Mucosa of rectum (tissue), 2 donors: Measurements from ENCODE around the gene ERCC4.

Experiments used
- H3K27ac ChIP-seq, 2 donors: one replicate each; pipeline ENCODE4 v1.7.0; 2013; ENCODE audit warnings: inconsistent platforms in 2 of 2, low read depth in 2 of 2, low read length in 2 of 2
- H3K27me3 ChIP-seq, 2 donors: one replicate each; pipeline ENCODE4 v1.7.0; 2013; ENCODE audit warnings: low read length in 2 of 2; ENCODE audit not compliant: control insufficient read depth in 2 of 2, insufficient read depth in 2 of 2
- H3K36me3 ChIP-seq, 2 donors: one replicate each; pipeline ENCODE4 v1.7.0; 2013; ENCODE audit warnings: low read length in 2 of 2; ENCODE audit not compliant: control insufficient read depth in 2 of 2, insufficient read depth in 2 of 2
- H3K4me1 ChIP-seq, 2 donors: one replicate each; pipeline ENCODE4 v1.7.0; 2013; ENCODE audit warnings: low read length in 2 of 2, mild to moderate bottlenecking in 1 of 2; ENCODE audit not compliant: control insufficient read depth in 2 of 2, insufficient read depth in 2 of 2
- H3K4me3 ChIP-seq, 2 donors: one replicate each; pipeline ENCODE4 v1.7.0; 2013; ENCODE audit warnings: low read length in 2 of 2
- H3K9ac ChIP-seq, 2 donors: one replicate each; pipeline ENCODE4 v1.7.0; 2013; ENCODE audit warnings: low read length in 2 of 2, low read depth in 1 of 2, mild to moderate bottlenecking in 1 of 2
- H3K9me3 ChIP-seq, 2 donors: one replicate each; pipeline ENCODE4 v1.7.0; 2013; ENCODE audit warnings: low read length in 2 of 2; ENCODE audit not compliant: control insufficient read depth in 2 of 2
- donor health status: healthy.
- donor health status: Normal muscosa, but diverticular disease.

ERCC4 gene

GRCh38 chr16:13926464-13926863 is 6.5 kb downstream of the ERCC4 start:
- H3K9me3 ChIP-seq: no peaks in the 10 kb centered on the region

GRCh38 chr16:13926891-13927290 is 6.9 kb downstream of the ERCC4 start:
- no peaks in the 10 kb centered on the region for H3K9me3 ChIP-seq
- peaks cover 0 to 2% of the 10 kb centered on the region in 2 donors for H3K4me1 ChIP-seq
- peaks cover 6 to 15% of the 10 kb centered on the region in 2 donors for H3K36me3 ChIP-seq
- no peak overlapping the region for H3K9ac ChIP-seq
- H3K27ac ChIP-seq: no peak overlapping the region
- H3K4me3 ChIP-seq: no peak overlapping the region
- no peaks in the 10 kb centered on the region for H3K27me3 ChIP-seq

More at GRCh38 chr16:13926464-13926863, 6.5 kb downstream of the ERCC4 start:
- no peak overlapping the region for H3K9ac ChIP-seq
- no peaks in the 10 kb centered on the region for H3K27me3 ChIP-seq
- H3K36me3 ChIP-seq: peaks cover 6 to 15% of the 10 kb centered on the region in 2 donors
- no peak overlapping the region for H3K4me3 ChIP-seq
- peaks cover 0 to 2% of the 10 kb centered on the region in 2 donors for H3K4me1 ChIP-seq
- H3K27ac ChIP-seq: no peak overlapping the region

GRCh38 chr16:13928646-13929045 is 8.7 kb downstream of the ERCC4 start:
- no peak overlapping the region for H3K4me3 ChIP-seq
- H3K4me1 ChIP-seq: peaks cover 0 to 2% of the 10 kb centered on the region in 2 donors
- no peak overlapping the region for H3K9ac ChIP-seq
- H3K36me3 ChIP-seq: peaks cover 6 to 12% of the 10 kb centered on the region in 2 donors
- H3K9me3 ChIP-seq: no peaks in the 10 kb centered on the region
- H3K27me3 ChIP-seq: no peaks in the 10 kb centered on the region
- H3K27ac ChIP-seq: no peak overlapping the region

GRCh38 chr16:13931845-13932244 is 11.9 kb downstream of the ERCC4 start:
- Histone ChIP-seq H3K4me3 (no peak overlapping the region), H3K27me3 (no peaks in the 10 kb centered on the region), H3K9me3 (no peaks in the 10 kb centered on the region), H3K27ac (no peak overlapping the region), H3K36me3 (peaks cover 12 to 16% of the 10 kb centered on the region in 2 donors), H3K9ac (no peak overlapping the region), H3K4me1 (no peaks in the 10 kb centered on the region)

GRCh38 chr16:13935408-13935807 is 15.5 kb downstream of the ERCC4 start:
- Histone ChIP-seq H3K9ac (no peak overlapping the region), H3K27me3 (no peaks in the 10 kb centered on the region), H3K4me1 (no peaks in the 10 kb centered on the region), H3K4me3 (no peak overlapping the region), H3K36me3 (peaks cover 8 to 20% of the 10 kb centered on the region in 2 donors), H3K9me3 (no peaks in the 10 kb centered on the region), H3K27ac (no peak overlapping the region)

GRCh38 chr16:13936155-13936554 is 16.2 kb downstream of the ERCC4 start:
- H3K4me3 ChIP-seq: no peak overlapping the region
- H3K27ac ChIP-seq: no peak overlapping the region
- no peaks in the 10 kb centered on the region for H3K27me3 ChIP-seq
- no peaks in the 10 kb centered on the region for H3K9me3 ChIP-seq
- H3K9ac ChIP-seq: no peak overlapping the region
- no peaks in the 10 kb centered on the region for H3K4me1 ChIP-seq
- H3K36me3 ChIP-seq: peaks cover 8 to 20% of the 10 kb centered on the region in 2 donors

- Histone ChIP-seq H3K27me3 (no peaks in the 10 kb centered on the region), H3K9ac (no peak overlapping the region), H3K4me1 (no peaks in the 10 kb centered on the region), H3K4me3 (no peak overlapping the region), H3K36me3 (peaks cover 8 to 20% of the 10 kb centered on the region in 2 donors), H3K27ac (no peak overlapping the region), H3K9me3 (no peaks in the 10 kb centered on the region)
These were observed 16.7 kb downstream of the ERCC4 start for GRCh38 chr16:13936596-13937081.

- Histone ChIP-seq H3K27ac (no peak overlapping the region), H3K4me1 (no peaks in the 10 kb centered on the region), H3K27me3 (no peaks in the 10 kb centered on the region), H3K4me3 (no peak overlapping the region), H3K9ac (no peak overlapping the region), H3K9me3 (no peaks in the 10 kb centered on the region), H3K36me3 (peaks cover 8 to 20% of the 10 kb centered on the region in 2 donors)
These were observed 17.5 kb downstream of the ERCC4 start for GRCh38 chr16:13937411-13937810.

GRCh38 chr16:13938480-13938879 is 18.5 kb downstream of the ERCC4 start:
- Histone ChIP-seq H3K36me3 (peaks cover 8 to 20% of the 10 kb centered on the region in 2 donors), H3K9ac (no peak overlapping the region), H3K9me3 (no peaks in the 10 kb centered on the region), H3K4me3 (no peak overlapping the region), H3K27ac (no peak overlapping the region), H3K4me1 (no peaks in the 10 kb centered on the region), H3K27me3 (no peaks in the 10 kb centered on the region)

- H3K4me3 ChIP-seq: no peak overlapping the region
- H3K36me3 ChIP-seq: peaks cover 10 to 20% of the 10 kb centered on the region in 2 donors
- no peaks in the 10 kb centered on the region for H3K27me3 ChIP-seq
- H3K9me3 ChIP-seq: no peaks in the 10 kb centered on the region
- H3K9ac ChIP-seq: no peak overlapping the region
- no peak overlapping the region for H3K27ac ChIP-seq
- no peaks in the 10 kb centered on the region for H3K4me1 ChIP-seq
These were observed 19.9 kb downstream of the ERCC4 start for GRCh38 chr16:13939821-13940220.
